Activated B cell treated with CpG ODN at 0.5 μM for 24 hours (primary cell): Measurements from ENCODE around the gene HYLS1. TPM values are rescaled to one million over a fixed set of nuclear protein-coding genes. Genes with fewer than 3 reads are reported as not detected.

Experiments
- ATAC-seq: fragments of 200-7000 bp; cut with Tn5 transposase; one replicate; pipeline ENCODE4 v1.10.0; 2021; ENCODE audit warnings: low read depth, mild to moderate bottlenecking, moderate library complexity
- CTCF ChIA-PET: fragments of 350-600 bp; sonication (Branson Sonifier 250); formaldehyde crosslinking; loops from one replicate; lab custom pipeline; 2021; ENCODE audit warnings: antibody characterized with exemption; lab: Charles Lee
- POLR2A ChIA-PET: fragments of 350-600 bp; sonication (Branson Sonifier 250); formaldehyde crosslinking; loops from one replicate; lab custom pipeline; 2021; ENCODE audit warnings: antibody characterized with exemption; lab: Charles Lee
- DNase-seq: peaks from one replicate; pipeline ENCODE4 v3.0.0; 2022
- H3K27ac Mint-ChIP-seq: one replicate; pipeline ENCODE4 v1.8.0; 2020; ENCODE audit warnings: mixed read lengths
- H3K27me3 Mint-ChIP-seq: one replicate; pipeline ENCODE4 v1.8.0; 2021; ENCODE audit warnings: mixed read lengths
- H3K36me3 Mint-ChIP-seq: one replicate; pipeline ENCODE4 v1.8.0; 2021; ENCODE audit warnings: low read depth, mixed read lengths
- H3K4me1 Mint-ChIP-seq: one replicate; pipeline ENCODE4 v1.8.0; 2021; ENCODE audit warnings: mixed read lengths
- H3K4me3 Mint-ChIP-seq: one replicate; pipeline ENCODE4 v1.8.0; 2020; ENCODE audit warnings: mild to moderate bottlenecking, mixed read lengths
- H3K9me3 Mint-ChIP-seq: one replicate; pipeline ENCODE4 v1.8.0; 2020; ENCODE audit warnings: mixed read lengths
- intact Hi-C: fragments of 100-400 bp; cut with micrococcal nuclease; formaldehyde crosslinking; loops from one replicate; pipeline ENCODE4 v1.15.1; 2024
- total RNA-seq: library from RNA; stranded (reverse); gene quantifications from 2 replicates; pipeline ENCODE4 v1.2.3, GENCODE V29; 2022
- TF ChIP-seq, protein P1 (sequence below): fragments of 200-600 bp; IDR thresholded peaks from one replicate; pipeline ENCODE4 v1.8.0; 2022; ENCODE audit warnings: antibody characterized with exemption, mild to moderate bottlenecking

HYLS1 gene
- total RNA-seq, 1 donor from 2014 or later = 9.0 TPM

DNA sequence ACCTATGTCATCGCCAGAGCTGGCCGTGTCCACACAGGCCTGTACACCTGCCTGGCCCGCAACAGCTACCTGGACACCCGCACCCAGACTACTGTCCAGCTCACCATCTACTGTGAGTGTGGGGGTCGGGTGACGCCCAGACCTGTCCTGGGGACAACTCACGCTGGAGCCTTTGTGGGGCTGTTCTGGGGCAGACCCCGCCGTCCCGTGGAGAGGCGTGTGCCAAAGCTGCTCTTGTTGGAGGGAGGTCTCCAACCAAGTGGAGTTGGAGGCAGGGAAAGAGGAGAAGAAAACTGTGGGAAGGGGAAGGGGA, 62.7 kb downstream of the HYLS1 start:
- H3K36me3 Mint-ChIP-seq = no peaks in the 10 kb centered on the region
- DNase-seq (no peak), ATAC-seq (no peak)
- POLR2A ChIA-PET = no interaction called here
- H3K27me3 Mint-ChIP-seq = peaks cover 7% of the 10 kb centered on the region
- TF ChIP-seq, protein P1, sequence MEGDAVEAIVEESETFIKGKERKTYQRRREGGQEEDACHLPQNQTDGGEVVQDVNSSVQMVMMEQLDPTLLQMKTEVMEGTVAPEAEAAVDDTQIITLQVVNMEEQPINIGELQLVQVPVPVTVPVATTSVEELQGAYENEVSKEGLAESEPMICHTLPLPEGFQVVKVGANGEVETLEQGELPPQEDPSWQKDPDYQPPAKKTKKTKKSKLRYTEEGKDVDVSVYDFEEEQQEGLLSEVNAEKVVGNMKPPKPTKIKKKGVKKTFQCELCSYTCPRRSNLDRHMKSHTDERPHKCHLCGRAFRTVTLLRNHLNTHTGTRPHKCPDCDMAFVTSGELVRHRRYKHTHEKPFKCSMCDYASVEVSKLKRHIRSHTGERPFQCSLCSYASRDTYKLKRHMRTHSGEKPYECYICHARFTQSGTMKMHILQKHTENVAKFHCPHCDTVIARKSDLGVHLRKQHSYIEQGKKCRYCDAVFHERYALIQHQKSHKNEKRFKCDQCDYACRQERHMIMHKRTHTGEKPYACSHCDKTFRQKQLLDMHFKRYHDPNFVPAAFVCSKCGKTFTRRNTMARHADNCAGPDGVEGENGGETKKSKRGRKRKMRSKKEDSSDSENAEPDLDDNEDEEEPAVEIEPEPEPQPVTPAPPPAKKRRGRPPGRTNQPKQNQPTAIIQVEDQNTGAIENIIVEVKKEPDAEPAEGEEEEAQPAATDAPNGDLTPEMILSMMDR = no peak
- H3K9me3 Mint-ChIP-seq = no peaks in the 10 kb centered on the region
- CTCF ChIA-PET = no interaction called here
- H3K4me3 Mint-ChIP-seq = no peak overlapping the region
- intact Hi-C loops = no loop called here
- H3K27ac Mint-ChIP-seq = no peak overlapping the region
- H3K4me1 Mint-ChIP-seq = no peaks in the 10 kb centered on the region

Other genes starting within 250 kb of the HYLS1 start
- gene ACRV1, start 206.8 kb upstream of the HYLS1 start, total RNA-seq = not detected in 2 replicates
- not detected in 2 replicates for gene PATE1, start 141.4 kb upstream of the HYLS1 start, total RNA-seq
- gene PATE2, start 108.8 kb upstream of the HYLS1 start, total RNA-seq = not detected in 2 replicates
- not detected in 2 replicates for gene PATE3, start 99.5 kb upstream of the HYLS1 start, total RNA-seq
- not detected in 2 replicates for gene PATE4, start 54.4 kb upstream of the HYLS1 start, total RNA-seq
- gene PUS3, start 15.5 kb downstream of the HYLS1 start, total RNA-seq = 10.2 and 13.2 TPM in 2 replicates
- gene DDX25, start 16.8 kb downstream of the HYLS1 start, total RNA-seq = 0.24 TPM in 1 of 2 replicates, not detected in the other
- gene VSIG10L2, start 58.4 kb downstream of the HYLS1 start, total RNA-seq = not detected in 2 replicates
- gene CDON, start 175.2 kb downstream of the HYLS1 start, total RNA-seq = 0.24 and 0.27 TPM in 2 replicates